ENCODE results near the gene ZNF232. TPM values are rescaled to one million over a fixed set of nuclear protein-coding genes. Genes with fewer than 3 reads are reported as not detected.
"Not testable (repeated sequence)": the region's sequence is repeated elsewhere in the genome, so short reads cannot be mapped to it uniquely, and the experiment has no call there.

Gene ZNF232
- polyA plus RNA-seq, 1 of the 3 experiments (the other 2 are of a cell fraction), result 3.4 TPM

DNA sequence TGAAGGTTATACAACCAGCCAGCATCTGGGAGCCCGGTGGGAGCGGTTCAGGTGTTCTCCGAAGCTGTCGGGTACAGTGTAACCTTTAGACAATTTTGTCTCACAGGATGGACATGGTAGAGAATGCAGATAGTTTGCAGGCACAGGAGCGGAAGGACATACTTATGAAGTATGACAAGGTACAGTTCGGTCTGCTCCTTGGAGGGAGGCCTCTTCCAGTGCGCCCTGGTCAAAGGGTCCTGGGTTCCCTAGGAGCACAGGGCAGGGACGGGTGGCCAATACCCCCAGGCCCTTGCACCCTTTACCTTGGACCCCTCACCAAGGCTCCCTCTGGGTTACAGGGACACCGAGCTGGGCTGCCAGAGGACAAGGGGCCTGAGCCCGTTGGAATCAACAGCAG is 18.6 kb upstream of the ZNF232 start:
- H4K20me1 ChIP-seq (ENCODE audit: insufficient read depth); H2AFZ ChIP-seq (ENCODE audit: low read depth); POLR2A ChIA-PET; CTCF ChIA-PET; H3K9me3 ChIP-seq; H3K27me3 ChIP-seq (ENCODE audit: insufficient read depth); H3K4me1 ChIP-seq (ENCODE audit: control insufficient read depth in 1 of 2, insufficient read depth in 2 of 2, low read depth in 1 of 2, low read length in 1 of 2); H3K79me2 ChIP-seq (ENCODE audit: insufficient read depth); H3K27ac ChIP-seq (ENCODE audit: low read depth in 2 of 2, low read length in 1 of 2); H3F3A ChIP-seq (replicated peaks; ENCODE audit: insufficient read depth); H3K4me3 ChIP-seq (ENCODE audit: low read depth in 2 of 2, low read length in 1 of 2); H3K9ac ChIP-seq; H3K36me3 ChIP-seq (replicated peaks in 1 of 2; ENCODE audit: control insufficient read depth in 1 of 2, insufficient read depth in 2 of 2, low read length in 1 of 2); H3K4me2 ChIP-seq; DNase-seq; H3K9me2 ChIP-seq: not testable (repeated sequence)
- WGBS (ENCODE audit: low lambda C conversion rate), result 52% methylated on average over 9 of the region's 10 CpGs

DNA sequence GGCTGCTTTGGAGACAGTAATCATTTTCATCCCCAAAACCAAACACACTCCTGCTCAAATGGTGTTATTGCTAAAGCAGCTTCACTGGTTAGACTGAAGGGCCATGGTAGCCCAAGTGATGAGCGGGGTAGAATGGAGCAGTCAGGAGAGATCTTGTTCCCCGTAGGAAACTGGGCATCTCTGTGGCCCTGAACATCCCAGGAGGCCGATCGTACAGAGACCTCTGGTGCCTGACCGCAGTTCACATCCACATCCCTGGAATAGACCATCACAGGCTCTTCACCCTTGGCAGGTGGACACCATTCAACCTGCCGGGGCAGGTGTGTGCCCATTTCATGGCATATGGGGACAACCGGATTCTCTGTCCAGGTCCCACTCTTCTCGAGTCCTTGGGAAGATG is 18.1 kb upstream of the ZNF232 start:
- not testable (repeated sequence) for H3K9me2 ChIP-seq

DNA sequence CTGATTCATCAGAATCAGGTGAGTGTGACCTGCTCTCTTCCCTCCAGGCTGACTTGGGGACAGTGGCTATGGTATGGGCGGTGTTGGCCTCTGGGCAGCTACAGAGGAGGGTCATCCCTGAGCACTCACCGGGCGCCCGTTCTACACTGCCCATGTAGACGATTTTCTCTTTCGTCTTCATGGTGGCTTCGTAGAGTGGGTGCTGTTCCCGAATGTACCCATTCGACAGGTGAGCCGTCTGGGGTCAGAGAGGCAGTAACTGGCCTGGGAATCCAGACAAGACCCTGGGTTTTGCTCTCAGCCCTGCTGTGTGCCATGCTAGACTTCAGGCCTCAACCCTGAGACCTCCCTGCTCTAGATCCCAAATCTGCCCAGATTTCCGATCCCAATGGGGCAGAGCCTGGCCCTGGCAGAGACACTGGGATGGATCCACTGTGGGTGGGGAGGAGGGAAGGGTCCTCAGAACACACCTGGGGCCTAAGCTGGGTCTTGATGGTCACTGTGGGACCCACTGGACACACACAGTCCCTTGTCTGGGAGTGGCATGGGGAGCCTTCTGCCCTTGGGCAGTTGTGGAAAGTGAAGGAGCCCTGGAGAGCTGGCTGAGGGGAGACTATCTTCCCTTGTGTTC is 17.3 kb upstream of the ZNF232 start:
- Histone ChIP-seq H3K27ac (ENCODE audit: low read depth in 2 of 2, low read length in 1 of 2) (no peak overlapping the region), H3K79me2 (ENCODE audit: insufficient read depth) (no peaks in the 10 kb centered on the region), H3K27me3 (ENCODE audit: insufficient read depth) (peaks cover 3% of the 10 kb centered on the region; the same call in 1 of the 2 replicates), H3K36me3 (replicated peaks in 1 of 2; ENCODE audit: control insufficient read depth in 1 of 2, insufficient read depth in 2 of 2, low read length in 1 of 2) (no peaks in the 10 kb centered on the region), H3K4me3 (ENCODE audit: low read depth in 2 of 2, low read length in 1 of 2) (no peak overlapping the region), H3K9ac (no peak overlapping the region), H3F3A (replicated peaks; ENCODE audit: insufficient read depth) (no peaks in the 10 kb centered on the region), H4K20me1 (ENCODE audit: insufficient read depth) (no peaks in the 10 kb centered on the region), H3K4me1 (ENCODE audit: control insufficient read depth in 1 of 2, insufficient read depth in 2 of 2, low read depth in 1 of 2, low read length in 1 of 2) (no peaks in the 10 kb centered on the region), H3K4me2 (no peak overlapping the region), H3K9me2 (no peaks in the 10 kb centered on the region), H3K9me3 (no peaks in the 10 kb centered on the region), H2AFZ (ENCODE audit: low read depth) (no peak overlapping the region)
- CTCF ChIA-PET, result no interaction called here
- no peak for DNase-seq
- POLR2A ChIA-PET, result no interaction called here
- WGBS (ENCODE audit: low lambda C conversion rate), result 31% methylated on average over 9 of the region's 11 CpGs
- no peak for TF ChIP-seq ELF1 (IDR thresholded peaks at IDR 0.05)
- TF ChIP-seq YY1 (IDR thresholded peaks at IDR 0.05; ENCODE audit: low read depth), result no peak
- TF ChIP-seq RCOR1 (IDR thresholded peaks at IDR 0.05; ENCODE audit: low read length), result no peak
- no peak for TF ChIP-seq NFIC (IDR thresholded peaks at IDR 0.05; ENCODE audit: borderline replicate concordance)
- TF ChIP-seq GABPA (IDR thresholded peaks at IDR 0.05; ENCODE audit: low read depth), result no peak
- TF ChIP-seq EP300 (IDR thresholded peaks at IDR 0.05; ENCODE audit: borderline replicate concordance in 1 of 2, low read depth in 1 of 2, low read length in 1 of 2), result no peak
- no peak for TF ChIP-seq USF1 (IDR thresholded peaks at IDR 0.05; ENCODE audit: borderline replicate concordance, low read depth)
- no peak for TF ChIP-seq RAD21 (IDR thresholded peaks at IDR 0.05; ENCODE audit: low read length)
- no peak for TF ChIP-seq GATA2 (CRISPR knock-in tag; IDR thresholded peaks at IDR 0.05)
- TF ChIP-seq NRF1 (IDR thresholded peaks at IDR 0.05; ENCODE audit: low read depth, low read length), result no peak
- TF ChIP-seq MEF2A (IDR thresholded peaks at IDR 0.05; ENCODE audit: borderline replicate concordance, low read depth), result no peak
- TF ChIP-seq, protein P1, sequence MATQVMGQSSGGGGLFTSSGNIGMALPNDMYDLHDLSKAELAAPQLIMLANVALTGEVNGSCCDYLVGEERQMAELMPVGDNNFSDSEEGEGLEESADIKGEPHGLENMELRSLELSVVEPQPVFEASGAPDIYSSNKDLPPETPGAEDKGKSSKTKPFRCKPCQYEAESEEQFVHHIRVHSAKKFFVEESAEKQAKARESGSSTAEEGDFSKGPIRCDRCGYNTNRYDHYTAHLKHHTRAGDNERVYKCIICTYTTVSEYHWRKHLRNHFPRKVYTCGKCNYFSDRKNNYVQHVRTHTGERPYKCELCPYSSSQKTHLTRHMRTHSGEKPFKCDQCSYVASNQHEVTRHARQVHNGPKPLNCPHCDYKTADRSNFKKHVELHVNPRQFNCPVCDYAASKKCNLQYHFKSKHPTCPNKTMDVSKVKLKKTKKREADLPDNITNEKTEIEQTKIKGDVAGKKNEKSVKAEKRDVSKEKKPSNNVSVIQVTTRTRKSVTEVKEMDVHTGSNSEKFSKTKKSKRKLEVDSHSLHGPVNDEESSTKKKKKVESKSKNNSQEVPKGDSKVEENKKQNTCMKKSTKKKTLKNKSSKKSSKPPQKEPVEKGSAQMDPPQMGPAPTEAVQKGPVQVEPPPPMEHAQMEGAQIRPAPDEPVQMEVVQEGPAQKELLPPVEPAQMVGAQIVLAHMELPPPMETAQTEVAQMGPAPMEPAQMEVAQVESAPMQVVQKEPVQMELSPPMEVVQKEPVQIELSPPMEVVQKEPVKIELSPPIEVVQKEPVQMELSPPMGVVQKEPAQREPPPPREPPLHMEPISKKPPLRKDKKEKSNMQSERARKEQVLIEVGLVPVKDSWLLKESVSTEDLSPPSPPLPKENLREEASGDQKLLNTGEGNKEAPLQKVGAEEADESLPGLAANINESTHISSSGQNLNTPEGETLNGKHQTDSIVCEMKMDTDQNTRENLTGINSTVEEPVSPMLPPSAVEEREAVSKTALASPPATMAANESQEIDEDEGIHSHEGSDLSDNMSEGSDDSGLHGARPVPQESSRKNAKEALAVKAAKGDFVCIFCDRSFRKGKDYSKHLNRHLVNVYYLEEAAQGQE (IDR thresholded peaks at IDR 0.05; ENCODE audit: low read depth, low read length), result no peak
- no peak for TF ChIP-seq CTCF (IDR thresholded peaks at IDR 0.05)
- TF ChIP-seq, protein P2, sequence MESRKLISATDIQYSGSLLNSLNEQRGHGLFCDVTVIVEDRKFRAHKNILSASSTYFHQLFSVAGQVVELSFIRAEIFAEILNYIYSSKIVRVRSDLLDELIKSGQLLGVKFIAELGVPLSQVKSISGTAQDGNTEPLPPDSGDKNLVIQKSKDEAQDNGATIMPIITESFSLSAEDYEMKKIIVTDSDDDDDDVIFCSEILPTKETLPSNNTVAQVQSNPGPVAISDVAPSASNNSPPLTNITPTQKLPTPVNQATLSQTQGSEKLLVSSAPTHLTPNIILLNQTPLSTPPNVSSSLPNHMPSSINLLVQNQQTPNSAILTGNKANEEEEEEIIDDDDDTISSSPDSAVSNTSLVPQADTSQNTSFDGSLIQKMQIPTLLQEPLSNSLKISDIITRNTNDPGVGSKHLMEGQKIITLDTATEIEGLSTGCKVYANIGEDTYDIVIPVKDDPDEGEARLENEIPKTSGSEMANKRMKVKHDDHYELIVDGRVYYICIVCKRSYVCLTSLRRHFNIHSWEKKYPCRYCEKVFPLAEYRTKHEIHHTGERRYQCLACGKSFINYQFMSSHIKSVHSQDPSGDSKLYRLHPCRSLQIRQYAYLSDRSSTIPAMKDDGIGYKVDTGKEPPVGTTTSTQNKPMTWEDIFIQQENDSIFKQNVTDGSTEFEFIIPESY (IDR thresholded peaks at IDR 0.05; ENCODE audit: borderline replicate concordance, low read depth), result no peak

More for the DNA sequence above, 18.1 kb upstream of the ZNF232 start:
- H3K9me3 ChIP-seq; H3K4me3 ChIP-seq (ENCODE audit: low read depth in 2 of 2, low read length in 1 of 2); POLR2A ChIA-PET; H3K4me1 ChIP-seq (ENCODE audit: control insufficient read depth in 1 of 2, insufficient read depth in 2 of 2, low read depth in 1 of 2, low read length in 1 of 2); H3K4me2 ChIP-seq; H3F3A ChIP-seq (replicated peaks; ENCODE audit: insufficient read depth); H3K27me3 ChIP-seq (ENCODE audit: insufficient read depth); H3K27ac ChIP-seq (ENCODE audit: low read depth in 2 of 2, low read length in 1 of 2); H3K36me3 ChIP-seq (replicated peaks in 1 of 2; ENCODE audit: control insufficient read depth in 1 of 2, insufficient read depth in 2 of 2, low read length in 1 of 2); H4K20me1 ChIP-seq (ENCODE audit: insufficient read depth); H3K79me2 ChIP-seq (ENCODE audit: insufficient read depth); DNase-seq; CTCF ChIA-PET; H3K9ac ChIP-seq; H2AFZ ChIP-seq (ENCODE audit: low read depth): not testable (repeated sequence)
- 21% methylated on average over 5 of the region's 8 CpGs for WGBS (ENCODE audit: low lambda C conversion rate)
